ENCODE data around the gene CIPC.

DNA sequence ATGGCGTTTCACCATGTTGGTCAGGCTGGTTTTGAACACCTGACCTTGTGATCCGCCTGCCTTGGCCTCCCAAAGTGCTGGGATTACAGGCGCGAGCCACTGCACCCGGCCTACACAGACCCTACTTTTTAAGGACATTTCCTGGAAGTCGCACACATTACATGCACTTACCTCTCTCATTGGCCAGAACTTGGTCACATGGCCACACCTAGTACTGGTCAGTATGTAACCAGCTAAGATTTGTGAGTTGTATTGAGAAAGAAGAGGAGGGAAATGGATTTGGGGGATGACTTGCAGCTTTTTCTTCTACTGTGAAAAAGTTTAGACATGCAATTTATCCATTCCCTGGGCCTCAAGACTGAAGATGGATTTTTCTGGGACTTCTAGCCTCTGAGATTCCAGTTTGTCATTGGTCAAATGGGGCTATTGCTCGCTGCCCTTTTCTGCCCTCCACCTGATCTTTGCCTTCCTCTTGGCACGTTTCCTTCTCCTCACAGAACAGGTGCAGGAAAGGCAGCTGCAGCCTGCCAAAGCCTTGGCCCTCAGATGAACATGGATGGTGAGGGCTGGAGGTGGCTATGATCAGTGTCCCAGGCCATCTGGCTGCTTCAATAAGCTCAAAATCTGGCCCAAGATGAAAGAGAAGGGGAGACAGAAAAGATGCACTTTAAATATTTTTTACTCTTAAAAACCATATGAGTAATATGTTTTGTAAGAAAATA, 50.6 kb downstream of the CIPC start:
- TF ChIP-seq, protein P1, sequence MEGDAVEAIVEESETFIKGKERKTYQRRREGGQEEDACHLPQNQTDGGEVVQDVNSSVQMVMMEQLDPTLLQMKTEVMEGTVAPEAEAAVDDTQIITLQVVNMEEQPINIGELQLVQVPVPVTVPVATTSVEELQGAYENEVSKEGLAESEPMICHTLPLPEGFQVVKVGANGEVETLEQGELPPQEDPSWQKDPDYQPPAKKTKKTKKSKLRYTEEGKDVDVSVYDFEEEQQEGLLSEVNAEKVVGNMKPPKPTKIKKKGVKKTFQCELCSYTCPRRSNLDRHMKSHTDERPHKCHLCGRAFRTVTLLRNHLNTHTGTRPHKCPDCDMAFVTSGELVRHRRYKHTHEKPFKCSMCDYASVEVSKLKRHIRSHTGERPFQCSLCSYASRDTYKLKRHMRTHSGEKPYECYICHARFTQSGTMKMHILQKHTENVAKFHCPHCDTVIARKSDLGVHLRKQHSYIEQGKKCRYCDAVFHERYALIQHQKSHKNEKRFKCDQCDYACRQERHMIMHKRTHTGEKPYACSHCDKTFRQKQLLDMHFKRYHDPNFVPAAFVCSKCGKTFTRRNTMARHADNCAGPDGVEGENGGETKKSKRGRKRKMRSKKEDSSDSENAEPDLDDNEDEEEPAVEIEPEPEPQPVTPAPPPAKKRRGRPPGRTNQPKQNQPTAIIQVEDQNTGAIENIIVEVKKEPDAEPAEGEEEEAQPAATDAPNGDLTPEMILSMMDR (IDR thresholded peaks at IDR 0.05; ENCODE audit: insufficient read depth, low read length, poor library complexity, severe bottlenecking): no peak
- TF ChIP-seq EZH2phosphoT487 (conservative IDR thresholded peaks at IDR 0.05; ENCODE audit: low read length): no peak

All from SU-DHL-6 (cell line).